Lower leg skin (tissue), 3 donors: ENCODE results near the gene LIN54.

Experiments
- POLR2A ChIP-seq, 2 donors: fragments of 450-650 bp; IDR thresholded peaks; one replicate each; pipeline ENCODE4 v1.6.1; 2016 to 2017; ENCODE audit warnings: antibody characterized with exemption in 2 of 2, mild to moderate bottlenecking in 1 of 2, moderate library complexity in 1 of 2
- TF ChIP-seq, protein P1 (sequence below), 3 donors: fragments of 450-650 bp; IDR thresholded peaks; one replicate each; pipeline ENCODE4 v1.5.1; 2016; ENCODE audit warnings: antibody characterized with exemption in 3 of 3, mild to moderate bottlenecking in 3 of 3, moderate library complexity in 2 of 3

DNA sequence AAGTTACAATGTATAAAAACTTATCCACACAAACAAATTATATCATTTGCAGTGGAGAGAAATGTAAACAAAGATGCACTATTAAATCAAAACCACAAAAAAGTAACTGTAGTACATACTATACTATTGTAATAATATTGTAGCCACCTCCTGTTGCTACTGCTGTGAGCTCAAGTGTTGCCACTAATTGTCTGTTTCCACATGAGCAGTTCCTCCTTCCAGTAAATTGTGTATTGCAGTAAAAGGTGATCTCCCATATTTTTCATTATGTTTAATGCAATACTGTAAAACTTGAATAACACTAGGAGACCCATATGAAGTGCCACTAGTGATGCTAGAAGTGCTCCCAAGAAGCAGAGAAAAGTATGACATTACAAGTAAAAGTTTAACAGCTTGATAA, 11.7 kb downstream of the LIN54 start:
- TF ChIP-seq, protein P1, sequence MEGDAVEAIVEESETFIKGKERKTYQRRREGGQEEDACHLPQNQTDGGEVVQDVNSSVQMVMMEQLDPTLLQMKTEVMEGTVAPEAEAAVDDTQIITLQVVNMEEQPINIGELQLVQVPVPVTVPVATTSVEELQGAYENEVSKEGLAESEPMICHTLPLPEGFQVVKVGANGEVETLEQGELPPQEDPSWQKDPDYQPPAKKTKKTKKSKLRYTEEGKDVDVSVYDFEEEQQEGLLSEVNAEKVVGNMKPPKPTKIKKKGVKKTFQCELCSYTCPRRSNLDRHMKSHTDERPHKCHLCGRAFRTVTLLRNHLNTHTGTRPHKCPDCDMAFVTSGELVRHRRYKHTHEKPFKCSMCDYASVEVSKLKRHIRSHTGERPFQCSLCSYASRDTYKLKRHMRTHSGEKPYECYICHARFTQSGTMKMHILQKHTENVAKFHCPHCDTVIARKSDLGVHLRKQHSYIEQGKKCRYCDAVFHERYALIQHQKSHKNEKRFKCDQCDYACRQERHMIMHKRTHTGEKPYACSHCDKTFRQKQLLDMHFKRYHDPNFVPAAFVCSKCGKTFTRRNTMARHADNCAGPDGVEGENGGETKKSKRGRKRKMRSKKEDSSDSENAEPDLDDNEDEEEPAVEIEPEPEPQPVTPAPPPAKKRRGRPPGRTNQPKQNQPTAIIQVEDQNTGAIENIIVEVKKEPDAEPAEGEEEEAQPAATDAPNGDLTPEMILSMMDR (IDR thresholded peaks at IDR 0.05), result no peak
- TF ChIP-seq POLR2A (IDR thresholded peaks at IDR 0.05), result no peak
